Dermis blood vessel endothelial cell (primary cell): ENCODE measurements around the gene HYOU1. TPM values are rescaled to one million over a fixed set of nuclear protein-coding genes. Genes with fewer than 3 reads are reported as not detected.
"Not testable (repeated sequence)": the region's sequence is repeated elsewhere in the genome, so short reads cannot be mapped to it uniquely, and the experiment has no call there.

Experiments
- DNase-seq: peaks from one replicate; pipeline ENCODE4 v3.0.0; 2010
- total RNA-seq: library from RNA; depleted of rRNA; stranded (reverse); fragments of >200 nt; gene quantifications from 2 replicates; pipeline ENCODE4 v1.2.3, GENCODE V29; 2014

Gene HYOU1, protein sequence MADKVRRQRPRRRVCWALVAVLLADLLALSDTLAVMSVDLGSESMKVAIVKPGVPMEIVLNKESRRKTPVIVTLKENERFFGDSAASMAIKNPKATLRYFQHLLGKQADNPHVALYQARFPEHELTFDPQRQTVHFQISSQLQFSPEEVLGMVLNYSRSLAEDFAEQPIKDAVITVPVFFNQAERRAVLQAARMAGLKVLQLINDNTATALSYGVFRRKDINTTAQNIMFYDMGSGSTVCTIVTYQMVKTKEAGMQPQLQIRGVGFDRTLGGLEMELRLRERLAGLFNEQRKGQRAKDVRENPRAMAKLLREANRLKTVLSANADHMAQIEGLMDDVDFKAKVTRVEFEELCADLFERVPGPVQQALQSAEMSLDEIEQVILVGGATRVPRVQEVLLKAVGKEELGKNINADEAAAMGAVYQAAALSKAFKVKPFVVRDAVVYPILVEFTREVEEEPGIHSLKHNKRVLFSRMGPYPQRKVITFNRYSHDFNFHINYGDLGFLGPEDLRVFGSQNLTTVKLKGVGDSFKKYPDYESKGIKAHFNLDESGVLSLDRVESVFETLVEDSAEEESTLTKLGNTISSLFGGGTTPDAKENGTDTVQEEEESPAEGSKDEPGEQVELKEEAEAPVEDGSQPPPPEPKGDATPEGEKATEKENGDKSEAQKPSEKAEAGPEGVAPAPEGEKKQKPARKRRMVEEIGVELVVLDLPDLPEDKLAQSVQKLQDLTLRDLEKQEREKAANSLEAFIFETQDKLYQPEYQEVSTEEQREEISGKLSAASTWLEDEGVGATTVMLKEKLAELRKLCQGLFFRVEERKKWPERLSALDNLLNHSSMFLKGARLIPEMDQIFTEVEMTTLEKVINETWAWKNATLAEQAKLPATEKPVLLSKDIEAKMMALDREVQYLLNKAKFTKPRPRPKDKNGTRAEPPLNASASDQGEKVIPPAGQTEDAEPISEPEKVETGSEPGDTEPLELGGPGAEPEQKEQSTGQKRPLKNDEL
- total RNA-seq = 194 and 353 TPM in 2 replicates

DNA sequence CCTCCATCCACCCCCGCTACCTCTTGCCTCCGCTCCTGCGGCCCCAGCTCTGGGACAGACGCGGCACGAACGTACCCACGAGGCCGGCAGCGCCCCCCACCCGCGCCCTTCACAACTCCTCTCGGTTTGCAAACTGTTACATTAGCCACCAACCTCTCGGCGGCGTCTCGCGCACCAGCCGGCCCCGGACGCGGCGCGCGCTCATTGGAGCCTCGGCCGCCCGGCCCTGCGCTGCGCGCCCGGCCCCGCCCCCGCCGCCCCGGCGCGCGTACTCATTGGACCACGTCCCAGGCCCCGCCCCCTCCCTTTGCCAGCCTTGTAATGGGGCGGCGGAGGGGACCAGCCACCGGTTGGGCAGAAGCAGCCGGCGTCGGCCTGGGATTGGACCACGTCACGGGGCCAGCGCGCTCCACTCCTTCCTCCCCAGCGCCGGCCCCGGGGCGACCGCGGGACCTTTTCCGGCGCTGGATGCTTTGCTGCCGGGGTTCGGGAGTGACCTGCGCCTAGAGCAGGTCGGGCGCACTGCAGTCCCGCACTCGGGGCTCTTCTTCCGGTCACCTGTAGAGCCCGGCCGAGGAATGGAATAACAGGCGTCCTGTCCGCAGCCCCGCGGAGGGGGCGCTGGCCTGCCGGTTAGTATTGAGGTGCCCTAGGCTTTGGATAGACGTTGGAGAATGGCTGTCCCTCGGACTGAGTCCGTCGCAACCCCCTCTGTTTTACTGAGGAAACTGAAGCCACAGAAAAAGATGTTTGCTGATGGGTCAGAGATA, at the start of gene HYOU1:
TSS of gene HYOU1 (minus strand) at position 206 of the 770 bp plus-strand sequence. CDS start 1,045 bp downstream, outside the sequence.
- DNase-seq = peak; percentile 98

DNA sequence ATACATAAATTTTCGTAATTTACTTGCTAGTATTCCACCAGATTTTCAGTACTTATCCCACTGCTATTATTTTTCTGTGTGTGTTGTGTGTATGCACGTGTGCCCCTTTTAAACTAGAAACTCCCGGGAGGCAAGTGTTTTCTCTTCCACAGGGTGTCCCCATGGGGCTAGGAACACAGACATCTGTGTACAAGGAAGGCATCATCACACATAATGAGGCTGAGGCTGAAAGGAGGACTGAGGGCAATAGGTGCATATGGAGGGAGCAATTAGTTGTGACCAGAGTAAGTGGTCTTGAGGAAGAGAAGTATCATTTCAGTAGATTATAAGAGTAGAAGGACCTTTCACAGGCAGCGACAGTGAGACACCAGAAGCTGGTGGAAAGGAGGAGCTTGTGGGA, 46.8 kb upstream of the HYOU1 start:
- no peak for DNase-seq

DNA sequence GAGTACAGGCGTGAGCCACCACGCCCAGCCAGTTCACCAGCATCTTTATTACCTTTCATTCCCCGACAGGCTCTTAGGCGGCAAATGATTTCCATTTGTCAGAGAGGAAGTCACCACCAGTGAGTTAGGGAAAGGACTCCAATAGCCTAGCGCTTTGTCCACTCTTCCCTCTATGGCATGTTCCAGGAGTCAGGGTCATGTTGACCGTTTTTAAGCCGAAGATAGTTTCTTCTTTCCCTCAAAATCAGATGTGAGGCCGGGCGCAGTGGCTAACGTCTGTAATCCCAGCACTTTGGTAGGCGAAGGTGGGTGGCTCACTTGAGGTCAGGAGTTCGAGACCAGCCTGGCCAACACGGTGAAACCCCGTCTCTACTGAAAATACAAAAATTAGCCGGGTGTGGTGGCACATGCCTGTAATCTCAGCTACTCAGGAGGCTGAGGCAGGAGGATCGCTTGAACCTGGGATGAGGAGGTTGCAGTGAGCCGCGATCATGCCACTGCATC, 46.2 kb upstream of the HYOU1 start:
- not testable (repeated sequence) for DNase-seq

DNA sequence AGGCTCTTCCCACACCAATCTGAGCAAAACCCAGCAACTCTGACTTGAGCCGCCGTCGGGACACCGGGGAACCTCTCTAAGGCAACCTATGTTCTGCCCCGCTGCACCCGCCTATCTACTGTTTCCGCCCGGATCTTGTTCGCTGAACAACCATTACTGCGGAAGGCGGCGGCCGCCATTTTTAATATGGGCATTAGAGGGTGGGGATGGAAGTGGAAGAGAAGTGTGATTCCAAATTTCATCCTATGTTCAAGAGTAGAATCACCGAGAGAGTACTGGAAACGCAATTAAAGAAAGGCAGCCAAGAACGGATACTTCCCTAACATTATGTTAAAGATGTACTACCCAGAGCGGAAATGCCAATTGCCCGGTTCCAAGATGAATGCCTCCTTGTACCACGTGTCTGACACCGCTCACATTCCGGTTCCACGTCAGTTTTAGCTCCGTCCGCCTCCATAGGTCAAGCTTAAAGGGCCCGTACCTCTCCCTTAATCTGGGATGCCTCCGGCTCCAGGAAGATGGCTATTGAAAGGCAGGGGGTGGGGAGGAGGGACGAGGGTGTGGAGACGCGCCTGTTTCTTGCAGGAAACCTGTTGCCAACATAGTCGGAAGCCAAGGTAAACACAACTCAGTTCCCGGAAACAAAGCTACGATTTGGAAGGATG, 44.9 kb upstream of the HYOU1 start, which contains the start of gene DPAGT1:
TSS of gene DPAGT1 (minus strand) at position 95 of the 665 bp plus-strand sequence. CDS start 198 bp downstream, outside the sequence.
- DNase-seq = peak; percentile 98

DNA sequence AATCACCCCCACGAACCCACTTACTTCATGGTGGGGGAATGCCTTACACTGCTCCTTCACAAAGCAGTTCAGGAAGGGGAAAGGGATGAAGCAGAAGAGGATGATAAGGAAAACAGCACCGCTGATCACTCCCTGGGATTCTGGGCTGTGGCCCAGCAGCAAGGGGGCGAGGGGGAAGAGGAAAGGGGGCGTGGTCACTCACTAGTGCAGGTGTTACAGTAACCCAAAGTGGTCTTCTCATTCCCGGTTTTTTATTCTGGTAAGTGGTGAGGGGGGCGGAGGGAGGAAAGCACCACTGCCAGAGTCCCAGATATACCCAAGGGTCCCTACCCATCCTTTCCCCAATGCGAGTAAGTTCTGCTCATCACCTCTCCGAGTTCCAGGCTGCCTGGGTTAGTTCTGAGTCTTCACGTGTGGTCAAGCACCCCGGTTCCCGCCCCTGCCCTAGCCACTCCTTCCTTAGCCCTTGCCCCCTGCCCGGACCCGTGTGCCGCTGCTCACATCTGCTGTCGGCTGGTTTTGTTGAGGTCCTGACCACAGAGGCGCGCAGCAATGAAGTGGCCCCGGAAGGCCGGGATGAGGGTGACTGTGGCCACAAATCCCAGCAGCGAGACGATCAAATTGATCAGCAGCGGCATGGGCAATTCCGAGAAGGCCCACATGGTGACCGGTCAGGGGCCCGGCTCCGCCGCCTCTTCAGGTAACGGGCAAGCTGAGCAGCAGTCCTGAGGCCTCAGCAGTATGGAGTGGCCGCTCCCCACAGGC, 44.2 kb upstream of the HYOU1 start:
- DNase-seq = no peak

DNA sequence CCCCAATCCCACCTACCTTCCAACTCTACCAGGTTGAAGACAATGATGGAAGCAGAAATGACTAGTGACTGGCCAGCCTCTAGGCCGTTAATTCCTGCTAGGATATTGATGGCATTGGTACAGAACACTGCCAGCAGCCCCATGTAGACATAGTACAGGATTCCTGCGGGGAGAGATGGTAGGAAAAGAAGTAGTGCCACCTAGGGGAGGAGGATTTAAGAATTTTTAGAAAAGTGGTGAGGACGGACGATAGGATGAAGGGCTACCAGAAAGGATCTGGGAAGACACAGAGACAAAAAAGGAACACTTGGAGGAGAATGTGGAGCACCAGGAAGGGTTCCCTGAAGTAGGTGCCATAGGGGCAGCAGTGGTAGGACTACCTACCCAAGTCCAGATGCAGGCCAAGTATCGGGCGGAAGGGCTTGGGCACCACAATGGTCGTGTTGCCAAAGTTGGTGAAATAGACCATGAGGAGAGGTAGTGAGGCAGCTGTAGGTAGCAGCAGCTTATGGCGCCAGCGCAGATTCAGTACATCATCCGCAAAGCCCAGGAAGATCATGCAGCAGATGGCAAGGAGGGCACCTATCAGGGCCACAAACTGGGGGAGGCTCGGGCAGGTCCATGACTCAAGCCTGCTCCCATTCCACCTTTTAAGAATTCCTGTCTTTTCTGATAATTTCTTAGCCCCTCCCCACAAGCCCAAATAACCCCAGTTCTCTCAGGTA, 43.4 kb upstream of the HYOU1 start:
- peak; percentile 67 for DNase-seq

DNA sequence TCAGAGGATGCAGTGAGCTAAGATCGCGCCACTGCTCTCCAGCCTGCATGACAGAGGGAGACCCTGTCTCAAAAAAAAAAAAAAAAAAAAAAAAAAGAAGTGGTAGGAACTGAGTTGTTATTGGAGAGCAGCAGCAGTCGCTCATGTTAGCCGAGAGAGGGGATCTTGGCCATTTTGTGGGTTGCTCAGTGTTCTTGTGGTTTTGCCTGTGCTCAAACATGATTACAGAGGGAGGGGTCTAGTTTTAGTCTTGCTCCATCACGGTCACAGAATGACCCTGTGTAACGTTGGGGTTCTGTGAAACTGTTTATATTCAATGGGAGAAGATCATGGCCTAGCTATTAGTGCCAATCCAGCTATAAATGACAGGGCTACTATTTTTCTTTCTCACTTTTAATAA, 42.7 kb upstream of the HYOU1 start:
- no peak for DNase-seq

DNA sequence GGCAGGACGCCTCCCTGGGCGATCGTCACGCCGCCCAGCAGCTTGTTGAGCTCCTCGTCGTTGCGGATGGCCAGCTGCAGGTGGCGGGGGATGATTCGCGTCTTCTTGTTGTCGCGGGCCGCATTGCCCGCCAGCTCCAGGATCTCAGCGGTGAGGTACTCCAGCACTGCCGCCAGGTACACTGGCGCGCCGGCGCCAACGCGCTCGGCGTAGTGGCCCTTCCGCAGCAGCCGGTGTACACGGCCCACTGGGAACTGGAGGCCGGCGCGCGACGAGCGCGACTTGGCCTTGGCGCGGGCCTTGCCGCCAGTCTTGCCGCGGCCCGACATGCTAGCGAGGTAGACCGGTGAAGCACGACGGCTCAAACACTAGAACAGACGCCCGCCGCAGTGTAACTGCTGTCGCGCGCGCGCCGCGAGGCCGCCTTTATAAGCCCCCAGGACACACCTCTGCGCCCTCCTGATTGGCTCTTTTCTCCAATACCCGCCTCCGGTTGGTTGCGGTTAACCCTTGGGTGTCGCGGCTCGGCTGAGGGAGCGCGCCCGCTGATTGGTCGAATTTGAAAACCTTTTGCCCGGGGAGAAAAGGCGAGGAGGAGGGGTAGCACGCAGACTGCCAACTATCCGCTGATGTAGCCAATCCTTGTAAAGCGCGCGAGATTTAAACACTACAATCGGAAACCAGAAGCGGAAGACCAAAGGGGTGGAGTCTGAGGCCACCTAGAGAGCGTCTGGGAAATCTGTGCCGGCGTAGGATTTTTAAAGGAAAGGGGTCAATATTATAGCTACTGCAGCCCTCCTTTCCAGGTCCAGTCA, 38.3 kb upstream of the HYOU1 start:
- peak; percentile 100 for DNase-seq

DNA sequence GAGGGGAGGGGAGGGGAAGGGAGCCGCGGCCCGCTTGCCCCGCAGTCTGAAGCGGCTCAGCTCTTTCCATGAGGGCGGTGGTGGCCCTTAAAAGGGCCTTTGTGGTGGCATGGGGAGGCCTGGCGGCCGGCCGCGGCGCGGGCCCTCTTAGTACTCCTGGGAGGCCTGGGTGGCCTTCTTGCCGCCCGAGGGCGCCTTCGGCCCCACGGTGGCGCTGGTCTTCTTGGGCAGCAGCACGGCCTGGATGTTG, 37.7 kb upstream of the HYOU1 start:
- DNase-seq = peak; percentile 92

DNA sequence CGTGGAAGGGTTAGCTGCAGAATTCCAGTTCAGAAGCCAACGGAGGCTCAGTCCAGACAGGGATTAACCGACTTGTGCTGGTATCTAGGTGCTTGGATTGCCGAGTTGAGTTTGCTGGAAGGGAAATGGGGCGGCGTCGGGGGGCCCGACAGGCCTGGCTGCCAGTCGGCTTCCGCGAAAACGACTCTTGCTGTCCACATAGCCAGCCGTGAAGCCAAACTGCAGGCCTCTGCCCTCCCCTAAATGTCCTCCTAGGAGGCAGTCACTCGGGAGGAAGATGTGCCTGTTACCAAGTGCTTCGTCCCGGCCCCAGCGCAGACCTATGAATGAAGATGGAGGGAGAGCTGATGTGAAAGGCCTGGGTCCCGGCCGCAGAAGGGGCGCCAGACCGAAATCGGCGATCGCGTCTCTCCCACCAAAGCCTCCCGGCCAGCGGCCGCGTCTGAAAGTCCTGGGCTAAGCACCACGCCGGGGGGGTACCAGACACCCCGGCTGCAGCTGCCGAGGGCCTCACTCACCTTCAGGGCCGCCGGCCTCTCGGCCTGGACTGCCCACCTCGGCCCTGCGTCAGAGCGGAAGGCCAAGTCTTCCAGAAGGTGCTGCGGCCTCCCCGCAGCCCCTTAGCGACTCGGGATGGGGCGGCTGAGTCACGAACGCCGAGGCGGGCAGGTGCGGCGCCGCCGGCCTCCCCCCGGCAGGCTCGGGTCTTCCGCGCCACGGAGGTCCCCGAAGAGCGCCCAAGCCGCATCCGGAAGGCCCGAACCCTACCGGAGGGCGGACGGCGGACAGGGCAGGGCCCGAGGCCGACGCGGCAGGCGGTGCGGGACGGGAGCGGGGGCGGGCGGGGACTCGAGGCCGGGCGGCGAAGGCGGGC, 37.2 kb upstream of the HYOU1 start:
- peak; percentile 64 for DNase-seq

DNA sequence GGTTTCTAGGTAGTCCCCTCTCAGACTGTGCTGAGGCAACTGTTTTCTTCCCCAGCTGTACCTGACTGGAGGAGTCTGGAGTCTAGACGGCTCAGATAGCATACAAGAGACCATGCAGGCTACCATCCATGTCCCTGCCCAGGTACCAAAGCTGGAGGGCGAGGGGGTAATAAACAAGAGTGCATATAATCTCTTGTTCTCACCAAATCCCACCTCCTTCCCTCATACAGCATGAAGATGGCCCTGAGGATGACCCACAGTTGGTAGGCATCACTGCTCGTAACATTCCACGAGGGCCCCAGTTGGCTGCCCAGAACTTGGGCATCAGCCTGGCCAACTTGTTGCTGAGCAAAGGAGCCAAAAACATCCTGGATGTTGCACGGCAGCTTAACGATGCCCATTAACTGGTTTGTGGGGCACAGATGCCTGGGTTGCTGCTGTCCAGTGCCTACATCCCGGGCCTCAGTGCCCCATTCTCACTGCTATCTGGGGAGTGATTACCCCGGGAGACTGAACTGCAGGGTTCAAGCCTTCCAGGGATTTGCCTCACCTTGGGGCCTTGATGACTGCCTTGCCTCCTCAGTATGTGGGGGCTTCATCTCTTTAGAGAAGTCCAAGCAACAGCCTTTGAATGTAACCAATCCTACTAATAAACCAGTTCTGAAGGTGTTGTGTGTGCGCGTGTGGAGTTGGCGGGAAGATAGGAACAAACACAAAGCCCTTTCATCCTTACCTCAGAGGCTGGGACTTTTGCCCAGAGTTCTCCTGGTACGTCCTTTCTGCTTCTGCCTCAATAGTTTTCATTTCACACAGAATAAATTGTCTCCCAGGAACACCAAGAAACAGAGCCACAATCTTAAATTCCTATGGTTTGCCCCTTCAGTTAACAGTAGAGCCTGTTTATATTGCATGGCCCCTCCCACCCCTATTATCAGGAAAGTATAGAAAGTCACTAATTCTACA, 36.2 kb upstream of the HYOU1 start:
- DNase-seq = peak; percentile 23

DNA sequence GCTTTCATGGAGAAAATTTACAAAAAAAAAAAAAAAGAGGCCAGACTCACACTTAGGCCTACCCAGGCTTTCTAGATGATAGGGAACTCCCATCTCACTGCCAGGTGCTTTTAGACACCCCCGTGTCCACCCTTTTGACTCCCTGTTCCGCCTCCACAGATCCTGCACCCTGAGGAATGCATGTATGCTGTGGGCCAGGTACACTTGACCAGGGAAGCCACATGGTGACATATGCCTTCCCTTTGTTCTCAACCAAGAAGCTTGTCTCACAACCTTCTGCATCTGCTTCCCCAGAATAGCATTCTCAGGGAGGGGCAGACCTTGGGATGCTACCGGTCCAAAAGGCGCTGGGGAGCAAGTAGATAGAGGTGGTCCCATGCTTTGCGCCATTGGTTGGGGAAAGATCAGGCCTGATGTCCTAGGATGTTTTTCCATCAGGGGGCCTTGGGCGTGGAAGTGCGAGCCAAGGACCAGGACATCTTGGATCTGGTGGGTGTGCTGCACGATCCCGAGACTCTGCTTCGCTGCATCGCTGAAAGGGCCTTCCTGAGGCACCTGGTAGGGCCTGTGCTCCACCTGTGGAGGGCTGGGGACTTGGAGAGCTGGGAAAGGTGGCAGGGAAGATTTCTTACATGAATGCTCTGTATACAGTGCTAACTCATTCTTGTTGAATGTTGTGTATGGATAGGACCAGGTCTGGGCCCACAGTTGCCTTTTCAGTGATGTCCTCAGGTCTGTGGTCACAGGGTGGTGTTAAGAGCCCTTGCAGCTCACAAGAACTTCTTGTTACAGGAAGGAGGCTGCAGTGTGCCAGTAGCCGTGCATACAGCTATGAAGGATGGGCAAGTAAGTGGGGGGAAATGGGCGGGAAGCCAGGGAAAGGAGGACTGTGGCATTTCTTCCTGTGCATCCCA, 35.2 kb upstream of the HYOU1 start:
- no peak for DNase-seq

DNA sequence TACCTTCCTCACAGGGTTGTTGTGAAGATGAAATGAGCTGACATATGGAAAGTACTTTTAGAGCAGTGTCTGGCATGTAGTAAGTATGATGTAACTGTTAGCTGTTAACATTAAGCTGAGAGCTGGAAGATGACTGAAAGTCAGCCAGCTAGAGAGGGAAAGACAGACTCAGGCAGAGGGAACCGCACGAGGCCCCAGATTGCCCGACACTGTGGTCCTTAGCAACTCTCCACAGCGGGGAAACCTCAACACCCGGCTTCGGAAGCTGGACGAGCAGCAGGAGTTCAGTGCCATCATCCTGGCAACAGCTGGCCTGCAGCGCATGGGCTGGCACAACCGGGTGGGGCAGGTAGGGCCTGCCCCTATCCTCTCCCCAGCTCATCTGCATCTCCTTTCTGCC, 34.2 kb upstream of the HYOU1 start:
- DNase-seq = no peak

DNA sequence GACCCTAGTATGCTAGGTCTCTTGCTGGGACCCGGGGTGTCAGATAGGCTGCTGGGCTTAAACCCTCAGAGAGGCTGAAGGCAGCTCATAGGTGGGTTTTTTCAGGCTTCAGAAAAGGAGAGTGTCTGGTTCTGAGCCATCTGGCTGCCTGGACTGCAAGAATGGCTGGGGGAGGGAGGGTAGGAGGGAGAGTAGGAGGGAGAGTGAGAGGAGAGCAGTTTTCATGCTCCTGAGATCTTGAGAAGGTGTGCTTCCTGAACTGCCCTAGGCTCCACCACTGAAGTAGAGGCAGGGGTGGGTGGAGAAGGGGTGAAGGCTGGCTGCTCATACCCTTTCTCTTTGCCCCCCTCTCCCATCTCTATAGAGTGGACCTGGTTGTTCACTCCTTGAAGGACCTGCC, 32.3 kb upstream of the HYOU1 start:
- DNase-seq = no peak

DNA sequence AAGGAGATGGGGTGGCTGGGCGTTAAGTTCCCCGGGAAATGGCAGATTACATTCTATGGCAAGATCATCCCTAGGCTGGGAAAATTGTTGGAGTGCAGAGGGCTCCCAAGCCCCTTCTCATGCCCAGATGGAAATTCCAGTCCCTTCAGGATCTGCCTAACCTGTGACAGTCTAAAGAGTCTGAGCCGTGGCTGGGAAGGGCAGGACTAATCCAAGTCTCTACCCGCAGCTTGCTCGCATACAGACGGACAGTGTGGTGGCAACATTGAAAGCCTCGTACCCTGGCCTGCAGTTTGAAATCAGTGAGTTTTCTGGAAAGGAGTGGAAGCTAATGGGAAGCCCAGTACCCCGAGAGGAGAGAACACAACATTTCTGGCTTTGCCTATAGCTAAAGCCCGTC, 31.4 kb upstream of the HYOU1 start:
- DNase-seq = no peak

DNA sequence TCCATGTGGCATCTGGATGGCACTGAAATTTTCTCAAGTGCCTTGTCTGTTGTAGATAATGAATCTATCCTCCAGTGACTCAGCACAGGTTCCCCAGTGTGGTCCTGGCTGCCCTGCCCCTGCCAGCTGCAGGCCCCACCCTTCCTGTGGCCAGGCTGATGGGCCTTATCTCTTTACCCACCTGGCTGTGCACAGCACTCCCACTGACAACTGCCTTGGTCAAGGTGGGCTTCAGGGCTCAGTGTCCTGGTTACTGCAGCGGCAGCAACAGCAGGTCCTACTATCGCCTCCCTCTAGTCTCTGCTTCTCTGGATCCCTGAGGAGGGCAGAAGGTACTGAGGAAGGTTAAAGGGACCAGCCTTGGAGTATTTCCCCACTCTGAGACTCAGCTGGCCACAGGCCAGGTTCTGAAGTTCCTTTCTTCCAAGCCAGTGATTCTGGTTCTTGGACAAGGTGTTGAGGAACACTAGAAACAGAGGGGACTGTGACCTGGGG, 30.8 kb upstream of the HYOU1 start:
- no peak for DNase-seq
